Activated CD8-positive, alpha-beta memory T cell treated with anti-CD3 and anti-CD28 coated beads, Interleukin-2, amount 10 ng/mL, durations not matched to agents 7 days and 5 days (primary cell): ENCODE data around the gene ANXA11. TPM values are rescaled to one million over a fixed set of nuclear protein-coding genes. Genes with fewer than 3 reads are reported as not detected.
"Not testable (repeated sequence)": the region's sequence is repeated elsewhere in the genome, so short reads cannot be mapped to it uniquely, and the experiment has no call there.

Source experiments
- ATAC-seq: fragments of 150-1000 bp; cut with Tn5 transposase; one replicate; pipeline ENCODE4 v1.10.0; 2021; ENCODE audit warnings: moderate library complexity
- CTCF ChIA-PET: fragments of 350-600 bp; sonication (Branson Sonifier 250); formaldehyde crosslinking; loops from one replicate; lab custom pipeline; 2021; ENCODE audit warnings: antibody characterized with exemption; lab: Charles Lee
- DNase-seq: peaks from one replicate; pipeline ENCODE4 v3.0.0-alpha.2; 2020
- H3K27ac Mint-ChIP-seq: one replicate; pipeline ENCODE4 v1.8.0; 2021; ENCODE audit warnings: mild to moderate bottlenecking, mixed read lengths
- H3K27me3 Mint-ChIP-seq: one replicate; pipeline ENCODE4 v1.8.0; 2021; ENCODE audit warnings: mixed read lengths
- H3K36me3 Mint-ChIP-seq: one replicate; pipeline ENCODE4 v1.8.0; 2021; ENCODE audit warnings: mild to moderate bottlenecking, mixed read lengths
- H3K4me1 Mint-ChIP-seq: one replicate; pipeline ENCODE4 v1.8.0; 2021; ENCODE audit warnings: mixed read lengths
- H3K4me3 Mint-ChIP-seq: one replicate; pipeline ENCODE4 v1.8.0; 2021; ENCODE audit warnings: mild to moderate bottlenecking, moderate library complexity, mixed read lengths
- H3K9me3 Mint-ChIP-seq: one replicate; pipeline ENCODE4 v1.8.0; 2022; ENCODE audit warnings: low read depth, mixed read lengths
- total RNA-seq, 2 experiments: library from RNA; stranded (reverse); gene quantifications; one replicate each; pipeline ENCODE4 v1.2.3, GENCODE V29; 2021

Gene ANXA11
- total RNA-seq, 2 experiments from 2014 or later: 251 to 288 TPM

GRCh38 chr10:80154978-80155695, 50.2 kb downstream of the ANXA11 start:
- Mint-ChIP-seq H3K4me3 (no peak overlapping the region), H3K9me3 (no peaks in the 10 kb centered on the region), H3K27ac (no peak overlapping the region), H3K36me3 (peaks cover 84% of the 10 kb centered on the region), H3K4me1 (peaks cover 18% of the 10 kb centered on the region), H3K27me3 (no peaks in the 10 kb centered on the region)
- ATAC-seq (no peak), DNase-seq (no peak)
- CTCF ChIA-PET: interaction anchor here (1.7 kb wide), 1 partner anchor 11 kb away, joined by 4 read pairs; no protein-coding TSS in a partner anchor

- no peak for DNase-seq
- peaks cover 82% of the 10 kb centered on the region for H3K36me3 Mint-ChIP-seq
- H3K27me3 Mint-ChIP-seq: no peaks in the 10 kb centered on the region
- CTCF ChIA-PET: interaction anchor here (1.7 to 2.5 kb wide), 2 partner anchors 11 kb away, joined by 4 to 9 read pairs; no protein-coding TSS in a partner anchor
- H3K9me3 Mint-ChIP-seq: no peaks in the 10 kb centered on the region
- no peak for ATAC-seq
- peaks cover 13% of the 10 kb centered on the region for H3K4me1 Mint-ChIP-seq
- H3K27ac Mint-ChIP-seq: no peak overlapping the region
- no peak overlapping the region for H3K4me3 Mint-ChIP-seq
These were observed 50.7 kb downstream of the ANXA11 start for GRCh38 chr10:80154626-80154977.

GRCh38 chr10:80153460-80153859, 51.9 kb downstream of the ANXA11 start:
- DNase-seq (no peak), ATAC-seq (no peak)
- no peak overlapping the region for H3K4me3 Mint-ChIP-seq
- peaks cover 2% of the 10 kb centered on the region for H3K4me1 Mint-ChIP-seq
- H3K27ac Mint-ChIP-seq: no peak overlapping the region
- peaks cover 83% of the 10 kb centered on the region for H3K36me3 Mint-ChIP-seq
- no peaks in the 10 kb centered on the region for H3K9me3 Mint-ChIP-seq
- no peaks in the 10 kb centered on the region for H3K27me3 Mint-ChIP-seq
- CTCF ChIA-PET: interaction anchor here (2.2 to 2.5 kb wide), 2 partner anchors 9 to 99 kb away, joined by 5 to 9 read pairs; no protein-coding TSS in a partner anchor

GRCh38 chr10:80152820-80153219, 52.5 kb downstream of the ANXA11 start:
- DNase-seq (no peak), ATAC-seq (no peak)
- H3K9me3 Mint-ChIP-seq: no peaks in the 10 kb centered on the region
- H3K36me3 Mint-ChIP-seq: peaks cover 79% of the 10 kb centered on the region
- no peaks in the 10 kb centered on the region for H3K27me3 Mint-ChIP-seq
- H3K4me1 Mint-ChIP-seq: peaks cover 2% of the 10 kb centered on the region
- no peak overlapping the region for H3K4me3 Mint-ChIP-seq
- H3K27ac Mint-ChIP-seq: no peak overlapping the region
- CTCF ChIA-PET: interaction anchor here (2.2 to 2.5 kb wide), 2 partner anchors 9 to 100 kb away, joined by 5 to 9 read pairs; no protein-coding TSS in a partner anchor

- Mint-ChIP-seq H3K27me3 (no peaks in the 10 kb centered on the region), H3K36me3 (peaks cover 57% of the 10 kb centered on the region), H3K4me3 (no peak overlapping the region), H3K4me1 (peaks cover 6% of the 10 kb centered on the region), H3K9me3 (no peaks in the 10 kb centered on the region), H3K27ac (no peak overlapping the region)
- no peak for ATAC-seq
- CTCF ChIA-PET: interaction anchor here (1.4 to 1.6 kb wide), 2 partner anchors 10 to 73 kb away, joined by 4 to 5 read pairs; no protein-coding TSS in a partner anchor
- DNase-seq: no peak
These were observed 55.2 kb downstream of the ANXA11 start for GRCh38 chr10:80150172-80150571.

GRCh38 chr10:80149123-80149522, 56.2 kb downstream of the ANXA11 start:
- DNase-seq: no peak
- Mint-ChIP-seq H3K4me3 (no peak overlapping the region), H3K27me3 (no peaks in the 10 kb centered on the region), H3K27ac (no peak overlapping the region), H3K4me1 (peaks cover 15% of the 10 kb centered on the region), H3K36me3 (peaks cover 49% of the 10 kb centered on the region), H3K9me3 (no peaks in the 10 kb centered on the region)
- CTCF ChIA-PET: interaction anchor here (0.7 to 1.5 kb wide), 4 partner anchors 40 to 112 kb away, joined by 3 to 5 read pairs (median 3); no protein-coding TSS in a partner anchor
- ATAC-seq: no peak

- ATAC-seq: no peak
- H3K4me3 Mint-ChIP-seq: no peak overlapping the region
- no peak for DNase-seq
- no peak overlapping the region for H3K27ac Mint-ChIP-seq
- no peaks in the 10 kb centered on the region for H3K27me3 Mint-ChIP-seq
- H3K4me1 Mint-ChIP-seq: peaks cover 21% of the 10 kb centered on the region
- peaks cover 43% of the 10 kb centered on the region for H3K36me3 Mint-ChIP-seq
- H3K9me3 Mint-ChIP-seq: no peaks in the 10 kb centered on the region
- CTCF ChIA-PET: interaction anchor here (0.7 to 2.3 kb wide), 4 partner anchors 65 to 113 kb away, joined by 3 to 6 read pairs (median 4); no protein-coding TSS in a partner anchor
These were observed 57.1 kb downstream of the ANXA11 start for GRCh38 chr10:80148166-80148805.

- Mint-ChIP-seq H3K4me1 (peaks cover 21% of the 10 kb centered on the region), H3K9me3 (no peaks in the 10 kb centered on the region), H3K27me3 (no peaks in the 10 kb centered on the region), H3K36me3 (peaks cover 33% of the 10 kb centered on the region), H3K4me3 (no peak overlapping the region), H3K27ac (no peak overlapping the region)
- CTCF ChIA-PET: interaction anchor here (0.7 to 2.3 kb wide), 4 partner anchors 15 to 114 kb away, joined by 3 to 6 read pairs (median 4); no protein-coding TSS in a partner anchor
- DNase-seq: no peak
- no peak for ATAC-seq
These were observed 58.4 kb downstream of the ANXA11 start for GRCh38 chr10:80146918-80147317.

- peaks cover 22% of the 10 kb centered on the region for H3K36me3 Mint-ChIP-seq
These were observed 59.7 kb downstream of the ANXA11 start for GRCh38 chr10:80145406-80146308.

GRCh38 chr10:80144696-80145131, 60.6 kb downstream of the ANXA11 start:
- peak overlapping the region; percentile 68 for H3K4me3 Mint-ChIP-seq
- H3K36me3 Mint-ChIP-seq: peaks cover 15% of the 10 kb centered on the region
- CTCF ChIA-PET: interaction anchor here (0.8 to 6.3 kb wide), 20 partner anchors 9 to 607 kb away, joined by 3 to 137 read pairs (median 8); partner anchors contain the start of gene TMEM254
- DNase-seq (peak; percentile 53), ATAC-seq (peak; percentile 54)
- no peaks in the 10 kb centered on the region for H3K9me3 Mint-ChIP-seq
- H3K27ac Mint-ChIP-seq: peak overlapping the region; percentile 65
- peaks cover 21% of the 10 kb centered on the region for H3K4me1 Mint-ChIP-seq
- H3K27me3 Mint-ChIP-seq: peaks cover 6% of the 10 kb centered on the region

More at GRCh38 chr10:80145406-80146308, 59.7 kb downstream of the ANXA11 start:
- not testable (repeated sequence) for H3K4me3 Mint-ChIP-seq, H3K9me3 Mint-ChIP-seq, ATAC-seq, DNase-seq, H3K27ac Mint-ChIP-seq, H3K27me3 Mint-ChIP-seq
- H3K4me1 Mint-ChIP-seq: peaks cover 21% of the 10 kb centered on the region
- CTCF ChIA-PET: interaction anchor here (0.8 to 6.3 kb wide), 8 partner anchors 42 to 116 kb away, joined by 5 to 137 read pairs (median 14); no protein-coding TSS in a partner anchor

GRCh38 chr10:80144067-80144695, 61.2 kb downstream of the ANXA11 start:
- no peaks in the 10 kb centered on the region for H3K9me3 Mint-ChIP-seq
- CTCF ChIA-PET: interaction anchor here (0.8 to 6.3 kb wide), 30 partner anchors 9 to 607 kb away, joined by 3 to 137 read pairs (median 4); partner anchors contain the start of genes ANXA11 and TMEM254
- H3K27ac Mint-ChIP-seq: peak overlapping the region; percentile 65
- ATAC-seq (peak; percentile 65), DNase-seq (peak; percentile 45)
- peaks cover 6% of the 10 kb centered on the region for H3K27me3 Mint-ChIP-seq
- peaks cover 21% of the 10 kb centered on the region for H3K4me1 Mint-ChIP-seq
- H3K4me3 Mint-ChIP-seq: peak overlapping the region; percentile 68
- peaks cover 10% of the 10 kb centered on the region for H3K36me3 Mint-ChIP-seq
